SW 1271 (cell line): ENCODE data around the gene CPNE2.
"Not testable (repeated sequence)": the region's sequence is repeated elsewhere in the genome, so short reads cannot be mapped to it uniquely, and the experiment has no call there.

ENCODE experiments used
- DNase-seq, 2 experiments: peaks; one replicate each; lab custom pipeline; 2025; lab: John Stamatoyannopoulos, UW

Gene CPNE2

DNA sequence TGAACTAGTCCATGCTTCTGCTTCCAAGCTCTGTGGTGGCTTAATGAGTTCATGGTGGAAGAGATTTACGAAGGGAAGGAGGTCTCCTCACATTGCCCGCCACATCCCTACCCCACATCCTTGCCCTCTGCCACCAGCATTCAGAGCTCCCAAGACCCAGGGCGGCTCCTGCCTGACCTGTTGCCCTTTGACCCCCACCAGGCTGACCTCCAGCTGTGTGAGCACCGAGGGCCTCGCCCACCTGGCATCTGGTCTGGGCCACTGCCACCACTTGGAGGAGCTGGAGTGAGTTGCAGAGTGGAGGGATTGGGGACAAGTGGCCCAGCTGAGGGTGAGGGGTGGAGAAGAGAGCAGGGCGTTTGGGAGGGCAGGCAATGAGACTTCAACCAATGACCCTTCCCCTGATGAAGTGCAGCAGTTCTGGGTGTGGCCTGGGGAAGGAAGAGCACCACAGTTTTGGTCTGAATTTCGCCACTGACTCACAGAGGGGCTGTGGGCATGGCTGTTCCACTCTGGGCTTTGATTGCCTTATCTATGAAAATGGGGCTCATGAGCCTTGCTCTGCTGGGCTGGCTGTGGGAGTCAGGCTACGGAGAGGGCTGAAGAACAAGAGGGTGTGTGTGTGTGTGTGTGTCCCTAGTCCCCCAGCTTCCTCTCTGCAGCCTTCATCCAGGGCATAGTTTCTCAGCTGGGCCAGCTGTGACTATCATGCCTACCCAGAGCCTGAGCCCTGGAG, 22.6 kb upstream of the CPNE2 start:
- no peak for DNase-seq

DNA sequence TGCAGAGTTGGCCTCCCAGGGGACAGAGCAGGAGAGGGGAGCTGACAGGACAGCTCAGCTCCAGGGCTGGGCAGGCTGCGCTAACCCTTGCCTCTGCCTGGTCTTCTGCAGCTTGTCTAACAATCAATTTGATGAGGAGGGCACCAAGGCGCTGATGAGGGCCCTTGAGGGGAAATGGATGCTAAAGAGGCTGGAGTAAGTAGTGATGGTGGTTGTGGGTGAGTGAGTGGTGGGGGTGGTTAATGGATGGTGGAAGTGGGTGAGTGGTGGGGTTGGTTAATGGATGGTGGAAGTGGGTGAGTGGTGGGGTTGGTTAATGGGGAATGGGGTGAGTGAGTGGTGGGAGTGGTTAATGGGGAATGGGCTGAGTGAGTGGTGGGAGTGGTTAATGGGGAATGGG, 22.0 kb upstream of the CPNE2 start:
- no peak for DNase-seq

DNA sequence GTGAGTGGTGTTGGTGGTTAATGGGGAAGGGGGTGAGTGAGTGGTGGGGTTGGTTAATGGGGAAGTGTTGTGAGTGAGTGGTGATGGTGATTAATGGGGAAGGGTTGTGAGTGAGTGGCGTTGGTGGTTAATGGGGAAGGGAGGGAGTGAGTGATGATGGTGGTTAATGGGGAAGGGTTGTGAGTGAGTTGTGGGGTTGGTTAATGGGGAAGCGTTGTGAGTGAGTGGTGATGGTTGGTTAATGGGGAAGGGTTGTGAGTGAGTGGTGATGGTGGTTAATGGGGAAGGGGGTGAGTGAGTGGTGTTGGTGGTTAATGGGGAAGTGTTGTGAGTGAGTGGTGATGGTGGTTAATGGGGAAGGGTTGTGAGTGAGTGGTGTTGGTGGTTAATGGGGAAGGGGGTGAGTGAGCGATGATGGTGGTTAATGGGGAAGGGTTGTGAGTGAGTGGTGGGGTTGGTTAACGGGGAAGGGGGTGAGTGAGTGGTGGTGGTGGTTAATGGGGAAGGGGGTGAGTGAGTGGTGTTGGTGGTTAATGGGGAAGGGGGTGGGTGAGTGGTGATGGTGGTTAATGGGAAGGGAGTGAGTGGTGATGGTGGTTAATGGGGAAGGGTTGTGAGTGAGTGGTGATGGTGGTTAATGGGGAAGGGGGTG, 21.2 kb upstream of the CPNE2 start:
- DNase-seq, result not testable (repeated sequence)

DNA sequence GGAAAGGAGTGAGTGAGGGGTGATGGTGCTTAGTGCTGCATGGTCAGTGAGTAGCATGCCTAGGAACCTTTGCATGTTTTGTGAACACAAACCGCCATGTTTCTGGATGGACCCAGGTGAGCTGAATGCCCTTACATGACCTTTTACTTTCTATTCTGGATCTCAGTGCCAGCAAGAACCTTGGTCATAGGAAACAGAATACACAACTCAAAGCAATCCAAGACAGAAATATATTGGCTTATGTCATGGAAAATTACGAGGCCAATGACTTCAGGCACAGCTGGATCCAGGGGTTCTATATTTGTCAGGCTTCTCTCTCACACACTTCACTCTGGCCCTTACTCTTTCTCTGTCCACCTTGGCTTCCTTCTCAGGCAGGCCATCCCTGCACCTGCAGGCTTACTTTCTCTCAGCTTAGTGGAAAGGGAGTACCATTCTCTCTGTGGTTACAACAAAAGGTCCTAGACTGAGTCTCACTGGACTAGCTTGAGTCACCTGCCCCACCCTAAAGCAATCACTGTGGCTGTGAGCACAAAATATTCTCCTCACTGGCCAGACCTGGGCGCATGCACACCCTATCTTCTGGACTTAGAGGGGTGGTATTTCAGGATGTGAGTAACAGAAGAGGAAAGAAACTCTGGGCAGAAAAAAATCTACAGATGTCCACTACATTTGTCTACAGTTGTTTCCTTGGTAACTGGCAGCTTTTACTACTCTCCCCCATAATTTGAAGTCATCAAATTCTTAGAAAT, 20.4 kb upstream of the CPNE2 start:
- peak in 1 of 2 experiments; percentile 42 for DNase-seq

DNA sequence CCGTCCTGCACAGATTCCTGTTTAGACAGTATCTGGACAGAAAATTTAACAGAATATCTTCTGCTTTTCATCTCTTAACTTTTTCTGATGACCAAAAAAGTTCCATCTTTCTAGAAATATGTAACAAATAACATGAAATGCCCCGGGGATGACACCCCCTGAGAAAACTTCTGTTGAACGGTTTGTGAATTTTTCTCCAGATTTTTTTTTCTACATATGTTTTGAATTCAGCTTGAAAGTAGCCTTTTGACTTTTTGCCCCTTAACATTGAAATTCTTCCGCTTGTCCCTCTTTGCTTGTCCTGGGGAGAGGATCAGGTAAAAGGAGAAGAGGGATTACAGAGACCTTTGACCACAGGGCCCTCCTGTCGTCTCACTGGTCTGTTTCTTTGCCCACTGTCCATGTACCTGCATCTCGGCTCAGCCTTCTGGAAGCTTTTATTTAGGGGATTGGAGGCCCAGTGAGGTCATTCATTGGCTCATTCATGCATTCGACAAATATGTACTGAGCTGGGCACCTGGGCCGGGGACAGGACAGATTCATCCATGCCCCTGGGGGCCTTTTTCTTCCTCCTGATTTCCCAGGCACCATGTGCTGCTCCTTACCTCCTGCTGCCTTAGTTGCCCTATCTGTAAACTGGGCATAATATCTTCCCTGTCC, 19.6 kb upstream of the CPNE2 start:
- no peak for DNase-seq

DNA sequence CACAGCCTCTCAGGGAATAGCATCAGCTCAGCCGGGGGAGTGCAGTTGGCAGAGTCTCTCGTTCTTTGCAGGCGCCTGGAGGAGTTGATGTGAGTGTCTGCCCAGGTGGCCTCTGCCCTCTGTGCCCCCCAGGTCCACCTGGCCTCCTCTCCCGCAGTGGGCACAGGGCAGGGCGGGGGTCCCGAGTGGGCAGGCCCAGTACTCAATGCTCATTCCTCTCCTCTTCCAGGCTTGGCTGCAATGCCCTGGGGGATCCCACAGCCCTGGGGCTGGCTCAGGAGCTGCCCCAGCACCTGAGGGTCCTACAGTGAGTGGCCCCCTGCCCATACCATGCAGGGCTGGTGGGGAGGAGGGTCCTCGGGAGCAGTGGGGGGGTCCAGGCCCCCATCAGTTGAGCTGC, 14.7 kb upstream of the CPNE2 start:
- no peak for DNase-seq

DNA sequence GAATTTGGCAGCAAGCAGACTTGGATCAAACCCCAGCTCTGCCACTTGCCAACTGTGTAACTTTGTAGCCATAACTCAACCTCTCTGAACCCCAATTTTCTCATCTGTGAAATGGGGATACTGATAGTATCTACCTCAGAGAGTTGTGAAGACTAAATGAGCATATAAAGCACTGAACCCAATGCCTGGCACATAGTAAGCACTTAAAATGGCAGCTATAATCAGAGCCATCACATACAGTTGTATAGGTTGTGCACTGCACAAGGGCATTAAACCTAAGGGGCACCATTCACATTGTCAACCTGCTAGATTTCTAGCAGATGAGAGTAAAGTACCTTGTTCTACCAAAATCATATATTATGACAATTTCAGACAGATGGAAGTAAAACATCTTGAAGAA, 10.6 kb upstream of the CPNE2 start:
- no peak for DNase-seq

DNA sequence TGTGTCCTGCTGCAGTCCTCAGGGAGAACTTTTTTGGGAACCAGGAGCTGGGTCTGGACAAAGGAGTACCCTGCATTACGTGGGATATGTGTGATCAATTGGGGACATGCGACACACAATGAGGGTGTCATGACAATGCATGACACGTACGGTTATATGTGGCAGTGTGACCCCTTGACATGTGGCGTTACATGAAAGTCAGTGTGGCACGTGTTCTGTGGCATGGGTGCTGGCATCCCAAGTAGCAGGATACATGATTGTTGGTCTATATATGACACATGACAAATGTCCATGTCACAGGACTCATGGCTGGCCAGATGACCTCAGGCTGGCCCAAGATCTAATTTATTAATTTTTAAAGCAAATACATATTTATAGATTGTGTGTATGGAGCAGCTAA, 9.7 kb upstream of the CPNE2 start:
- DNase-seq, result no peak

DNA sequence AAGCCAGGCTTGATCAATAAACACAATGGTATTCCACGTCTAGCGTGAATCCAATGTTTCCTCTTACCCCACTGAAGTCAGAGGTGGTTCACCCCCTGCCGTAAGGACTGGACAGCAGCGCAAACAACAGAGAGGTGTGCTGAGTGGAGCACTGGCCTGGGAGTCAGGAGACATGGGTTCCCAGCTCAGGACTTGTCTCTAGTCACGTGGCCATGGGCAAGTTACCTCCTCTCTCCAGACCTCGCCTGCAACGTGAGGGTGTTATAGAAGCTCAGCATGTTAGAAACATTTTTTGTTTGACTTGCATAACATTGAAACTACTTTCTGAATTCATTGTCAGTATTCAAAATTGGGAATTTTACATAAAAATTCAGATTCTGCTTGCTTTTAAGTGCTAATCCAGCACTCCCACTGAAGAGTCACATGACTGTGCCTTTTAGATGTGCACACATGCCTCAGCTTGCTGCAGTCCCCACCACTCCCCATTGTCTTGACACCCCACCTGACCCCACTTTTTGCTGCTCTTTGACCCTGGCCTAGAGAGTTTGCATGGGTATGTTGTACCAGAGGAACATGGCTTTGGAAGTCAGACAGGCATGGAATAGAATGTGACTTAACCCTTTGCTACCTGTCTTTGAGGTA, 8.8 kb upstream of the CPNE2 start:
- no peak for DNase-seq

DNA sequence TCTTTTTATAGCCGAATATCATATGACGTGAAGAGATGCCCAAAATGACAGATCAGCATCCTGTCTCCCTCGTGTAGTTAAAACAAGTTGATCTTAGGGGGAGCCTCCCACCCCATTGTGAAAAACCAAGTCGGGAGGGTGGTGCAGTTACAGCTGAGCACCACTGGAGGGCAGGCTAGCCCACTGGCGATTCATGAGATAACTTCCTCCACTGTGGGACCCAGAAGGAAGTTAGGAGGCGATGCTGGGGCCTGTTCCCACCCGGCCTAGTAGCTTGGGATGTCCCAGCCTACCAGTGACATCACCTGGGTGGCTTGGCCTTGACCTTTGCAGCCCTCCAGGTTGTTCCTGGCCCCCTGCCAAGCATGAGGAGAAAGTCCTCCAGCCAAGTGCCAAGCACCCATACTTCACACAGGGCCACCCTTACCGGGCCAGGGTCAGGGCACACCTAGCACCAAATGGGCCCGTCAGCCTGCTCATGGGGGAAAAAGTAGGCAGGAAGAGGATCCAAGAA, 8.1 kb upstream of the CPNE2 start:
- peak in 1 of 2 experiments; percentile 52 for DNase-seq

DNA sequence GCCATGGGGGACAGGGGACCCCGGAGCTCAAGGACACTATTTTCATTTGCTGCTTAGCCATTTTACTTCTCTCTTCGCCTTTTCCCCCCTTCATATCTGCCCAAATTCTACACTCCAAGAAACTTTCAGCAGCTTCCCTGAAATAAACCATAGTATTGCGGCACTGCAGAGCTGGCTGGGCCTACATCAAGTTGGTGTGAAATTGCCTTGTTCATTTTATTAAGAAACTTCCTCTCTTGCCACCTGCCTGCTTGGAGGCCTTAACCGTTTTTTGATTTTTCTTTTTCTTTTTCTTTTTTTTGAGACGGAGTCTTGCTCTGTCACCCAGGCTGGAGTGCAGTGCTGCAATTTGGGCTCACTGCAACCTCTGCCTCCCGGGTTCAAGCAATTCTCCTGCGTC, 7.4 kb upstream of the CPNE2 start:
- no peak for DNase-seq

DNA sequence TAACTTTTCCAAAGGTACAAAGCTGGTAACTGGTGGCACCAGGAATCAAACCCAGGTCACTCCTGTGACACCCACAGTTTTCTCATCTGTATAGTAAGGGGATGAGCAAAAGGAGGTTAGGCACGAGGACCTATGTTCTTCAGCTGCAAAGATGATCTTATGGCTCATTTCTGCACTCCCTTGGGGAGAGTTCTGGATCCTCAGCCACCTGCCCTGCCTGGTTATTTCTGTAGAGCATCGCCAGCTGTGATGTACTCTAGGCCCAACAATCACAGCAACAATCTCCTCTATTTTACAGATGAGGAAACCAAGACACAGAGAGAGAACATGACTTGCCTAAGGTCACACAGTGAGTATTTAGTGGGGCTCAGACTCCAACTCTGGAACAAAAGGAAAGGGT, 5.4 kb upstream of the CPNE2 start:
- DNase-seq, result no peak

DNA sequence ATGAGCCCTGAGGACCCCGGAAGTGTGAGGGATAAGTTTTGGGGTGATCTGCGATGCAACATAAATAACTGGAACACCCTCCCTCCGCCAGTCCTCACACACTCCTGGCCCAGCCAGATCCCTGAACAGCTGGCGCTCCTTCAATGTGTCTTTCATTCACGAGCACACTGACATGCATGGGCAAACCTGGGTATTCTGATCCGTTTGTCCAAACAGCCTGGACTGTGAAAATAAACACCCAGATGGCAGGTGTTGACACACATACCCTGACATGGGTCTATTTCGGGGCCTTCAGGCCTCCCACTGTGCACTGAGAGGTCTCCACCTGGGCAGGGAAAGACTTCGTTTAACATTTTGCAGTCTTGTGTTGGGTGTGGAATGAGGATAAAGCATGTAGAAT, 3.0 kb upstream of the CPNE2 start:
- DNase-seq, result no peak

DNA sequence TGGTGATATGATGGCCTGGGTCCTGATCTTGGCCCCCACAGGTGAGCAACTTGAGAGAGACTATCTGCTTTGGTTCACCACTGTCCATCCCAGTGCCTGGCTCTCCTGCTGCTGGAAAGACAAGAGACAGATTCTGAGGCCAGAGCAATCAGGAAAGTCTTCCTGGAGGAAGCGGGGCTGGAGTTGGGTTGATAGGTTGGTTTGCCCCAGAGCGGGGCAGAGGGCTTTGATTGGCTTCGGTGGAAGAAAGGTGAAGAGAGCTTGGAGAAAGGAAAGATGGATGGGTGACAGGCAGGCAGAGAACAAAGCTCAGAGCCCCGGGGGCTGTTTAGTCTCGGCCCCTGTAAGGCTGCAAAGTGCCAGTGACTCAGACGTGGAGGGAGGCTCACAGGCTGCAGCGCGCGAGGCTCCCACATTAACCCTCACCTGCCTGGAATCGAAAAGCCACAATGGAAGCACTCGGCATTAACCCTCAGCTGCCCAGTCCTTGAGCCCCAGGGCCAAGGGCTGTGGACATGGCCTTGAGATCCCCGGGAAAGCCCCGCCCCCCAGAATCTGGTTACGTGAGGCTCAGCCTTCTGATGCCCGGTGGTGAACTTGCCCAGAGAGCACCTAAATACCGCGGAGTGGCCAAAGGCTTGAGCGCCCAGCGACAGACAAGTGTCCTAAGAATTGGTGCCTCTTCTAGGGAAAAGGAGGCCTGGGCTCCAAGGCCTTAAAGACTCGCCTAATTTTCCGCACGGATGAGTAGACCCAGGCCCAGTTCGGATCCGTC, 996 bp upstream of the CPNE2 start:
- no peak for DNase-seq

DNA sequence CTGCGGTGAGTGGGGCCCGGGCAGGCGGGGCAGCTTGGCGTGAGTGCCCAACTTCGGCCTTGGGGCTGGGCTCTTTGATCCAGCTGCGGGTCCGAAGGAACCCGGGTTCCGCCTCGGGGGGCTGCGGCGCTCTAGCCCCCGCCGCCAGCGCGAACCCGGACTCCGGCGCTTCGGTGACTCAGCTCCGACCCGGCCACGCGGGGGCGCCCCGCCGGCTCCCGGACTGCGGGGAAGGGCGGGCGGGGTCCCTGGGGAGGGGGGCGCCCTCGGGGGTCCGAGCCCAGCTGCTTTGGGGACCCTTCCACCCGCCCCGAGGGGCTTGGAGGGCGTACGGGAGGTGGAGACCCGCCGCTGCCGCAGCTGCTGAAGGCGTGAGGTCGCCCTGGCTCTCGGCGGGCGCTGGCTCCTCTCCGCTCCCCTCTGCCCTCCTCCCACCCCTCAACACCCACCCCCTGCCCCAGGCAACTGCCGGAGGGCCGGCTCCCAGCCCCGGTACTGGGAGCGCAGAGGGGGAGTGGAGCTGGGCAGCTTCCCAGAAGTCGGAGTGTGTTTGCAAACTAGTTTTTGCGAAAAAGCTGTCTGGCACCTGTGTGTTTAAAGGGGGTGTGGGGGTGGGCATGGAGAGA, 516 bp downstream of the CPNE2 start:
- no peak for DNase-seq

DNA sequence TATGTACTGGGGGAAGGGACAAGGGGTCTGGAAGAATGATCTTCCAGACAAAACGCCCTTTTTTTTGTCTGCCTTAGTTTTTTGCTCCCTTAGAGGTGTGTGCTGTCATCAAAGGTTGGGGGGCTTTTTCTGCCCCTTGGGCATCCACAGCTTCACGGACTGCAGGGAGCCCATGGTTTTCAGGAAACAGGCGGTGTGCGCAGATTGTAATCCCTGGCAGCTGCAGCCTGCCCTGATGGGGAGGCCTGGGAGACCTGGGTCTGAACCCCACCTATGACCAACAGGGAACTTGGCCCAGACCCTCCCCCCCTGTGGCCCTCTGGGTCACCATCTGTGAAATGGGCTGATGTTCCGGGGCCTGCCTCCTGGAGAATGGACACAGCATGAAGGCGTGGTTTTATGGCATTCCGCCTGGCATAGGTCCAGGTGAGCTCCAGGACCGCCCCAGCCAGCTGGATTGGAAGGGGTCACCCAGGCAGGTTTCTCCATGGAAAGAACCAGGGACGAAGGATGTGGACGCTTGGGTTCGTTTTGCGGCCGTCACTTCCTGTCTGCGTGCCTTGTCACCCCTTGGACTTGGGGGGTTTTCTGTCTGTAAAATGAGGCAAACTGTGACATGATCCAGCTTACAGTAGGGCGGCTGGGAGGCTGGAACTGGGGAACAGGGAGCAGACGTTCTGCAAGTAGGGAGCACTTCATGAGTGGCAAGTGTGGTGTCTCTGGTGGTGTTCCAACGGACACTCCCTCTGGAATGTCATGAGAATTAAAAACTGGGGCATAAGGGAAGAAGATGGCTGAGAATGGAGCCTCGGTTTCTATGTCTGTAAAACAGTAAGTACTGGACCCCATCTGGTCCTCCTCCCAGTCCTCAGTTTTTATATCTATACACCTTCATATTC, 1.5 kb downstream of the CPNE2 start:
- DNase-seq, result no peak

DNA sequence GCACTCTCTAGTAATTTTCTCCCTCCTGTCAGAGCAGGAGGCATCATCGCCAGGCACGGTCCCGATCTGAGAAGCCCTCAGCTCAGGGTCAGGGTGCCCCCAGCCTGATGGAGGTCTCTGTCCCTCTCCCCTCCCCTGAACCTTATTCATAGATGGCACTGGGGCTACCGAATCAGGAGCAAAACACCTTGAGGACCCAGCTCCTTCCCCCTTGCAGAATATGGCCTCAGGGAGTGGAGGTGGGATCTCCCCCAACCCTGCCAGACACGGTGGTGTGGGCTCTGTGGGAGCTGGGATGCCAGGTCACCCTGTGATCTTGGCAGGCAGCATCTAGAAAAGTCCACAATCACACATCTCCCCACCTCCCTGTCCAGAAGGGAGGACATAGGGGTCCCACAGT, 2.5 kb downstream of the CPNE2 start:
- DNase-seq, result no peak

DNA sequence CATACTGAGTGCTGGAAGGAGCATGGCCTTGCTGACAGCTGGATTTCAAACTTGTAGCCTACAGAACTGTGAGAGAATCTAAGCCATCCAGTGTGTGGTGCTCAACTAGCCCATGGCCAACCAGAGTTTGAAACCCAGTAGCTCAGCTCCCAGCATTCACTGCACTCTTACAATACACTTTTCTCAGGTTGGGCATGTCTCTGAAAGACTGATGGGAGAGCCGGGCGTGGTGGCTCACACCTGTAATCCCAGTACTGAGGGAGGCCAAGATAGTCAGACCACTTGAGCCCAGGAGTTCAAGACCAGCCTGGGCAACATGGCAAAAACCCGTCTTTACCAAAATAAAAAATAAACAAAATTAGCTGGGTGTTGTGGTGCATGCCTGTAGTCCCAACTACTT, 3.8 kb downstream of the CPNE2 start:
- DNase-seq, result no peak

DNA sequence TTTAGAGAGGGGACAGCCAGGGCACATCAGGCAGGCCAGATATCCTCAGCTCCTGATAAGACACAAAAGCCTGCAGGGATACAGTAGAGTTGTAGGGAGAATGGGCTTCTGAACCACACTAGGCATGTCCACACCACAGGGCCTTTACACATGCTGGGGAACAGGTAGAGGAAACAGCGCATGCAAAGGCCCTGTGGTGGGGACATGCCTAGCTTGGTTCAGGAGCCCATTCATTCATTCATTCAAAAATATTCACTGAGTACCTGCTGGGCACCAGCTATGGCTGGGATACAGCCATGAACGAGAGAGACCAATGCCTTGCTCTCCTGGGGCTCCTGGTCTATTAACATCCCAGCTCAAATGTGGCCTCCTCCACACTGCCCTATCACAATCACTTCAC, 4.4 kb downstream of the CPNE2 start:
- DNase-seq, result no peak
